Parathyroid adenoma (tissue), 2 donors: ENCODE data around the gene SLC34A2.

Source experiments
- H2AFZ ChIP-seq: fragments of 300-600 bp; sonication (generic); one replicate; pipeline ENCODE4 v1.7.0; 2017; ENCODE audit warnings: antibody characterized with exemption, mild to moderate bottlenecking
- H3K27ac ChIP-seq: fragments of 300-600 bp; sonication (generic); one replicate; pipeline ENCODE4 v1.7.0; 2017
- H3K27me3 ChIP-seq: fragments of 300-600 bp; sonication (generic); one replicate; pipeline ENCODE4 v1.7.0; 2017; ENCODE audit warnings: low read length; ENCODE audit not compliant: control insufficient read depth, insufficient read depth
- H3K36me3 ChIP-seq: fragments of 300-600 bp; sonication (generic); one replicate; pipeline ENCODE4 v1.7.0; 2017; ENCODE audit warnings: low read length; ENCODE audit not compliant: control insufficient read depth, insufficient read depth
- H3K4me1 ChIP-seq: fragments of 300-600 bp; sonication (generic); one replicate; pipeline ENCODE4 v1.7.0; 2017; ENCODE audit warnings: control low read depth
- H3K4me2 ChIP-seq: fragments of 300-600 bp; sonication (generic); one replicate; pipeline ENCODE4 v1.7.0; 2017; ENCODE audit warnings: low read length
- H3K4me3 ChIP-seq: fragments of 300-600 bp; sonication (generic); one replicate; pipeline ENCODE4 v1.7.0; 2017; ENCODE audit warnings: low read depth, low read length
- H3K79me2 ChIP-seq: fragments of 300-600 bp; sonication (generic); one replicate; pipeline ENCODE4 v1.7.0; 2017; ENCODE audit warnings: control low read depth
- H3K9ac ChIP-seq: fragments of 300-600 bp; sonication (generic); one replicate; pipeline ENCODE4 v1.7.0; 2017; ENCODE audit warnings: mild to moderate bottlenecking
- H3K9me3 ChIP-seq: fragments of 300-600 bp; sonication (generic); one replicate; pipeline ENCODE4 v1.7.0; 2017; ENCODE audit warnings: low read length; ENCODE audit not compliant: control insufficient read depth
- CTCF ChIP-seq: fragments of 300-600 bp; sonication (generic); IDR thresholded peaks from one replicate; pipeline ENCODE4 v1.7.0; 2017; ENCODE audit warnings: antibody characterized with exemption, mild to moderate bottlenecking
- donor health status: primary hyperparathyroidism.

Gene SLC34A2

GRCh38 chr4:25621027-25621930 is 34.4 kb upstream of the SLC34A2 start:
- Histone ChIP-seq H3K4me3 (no peak overlapping the region), H3K4me2 (no peak overlapping the region), H3K27me3 (no peaks in the 10 kb centered on the region), H3K4me1 (no peaks in the 10 kb centered on the region), H3K9me3 (no peaks in the 10 kb centered on the region), H3K27ac (no peak overlapping the region), H3K36me3 (no peaks in the 10 kb centered on the region), H2AFZ (no peak overlapping the region), H3K79me2 (no peaks in the 10 kb centered on the region), H3K9ac (no peak overlapping the region)
- TF ChIP-seq CTCF = no peak

GRCh38 chr4:25624616-25625015 is 31.0 kb upstream of the SLC34A2 start:
- H3K27me3 ChIP-seq = no peaks in the 10 kb centered on the region
- no peak overlapping the region for H3K4me2 ChIP-seq
- no peak overlapping the region for H3K4me3 ChIP-seq
- no peak overlapping the region for H2AFZ ChIP-seq
- no peak overlapping the region for H3K9ac ChIP-seq
- H3K36me3 ChIP-seq = no peaks in the 10 kb centered on the region
- H3K79me2 ChIP-seq = no peaks in the 10 kb centered on the region
- no peaks in the 10 kb centered on the region for H3K9me3 ChIP-seq
- no peak for TF ChIP-seq CTCF
- no peaks in the 10 kb centered on the region for H3K4me1 ChIP-seq
- no peak overlapping the region for H3K27ac ChIP-seq

- no peaks in the 10 kb centered on the region for H3K27me3 ChIP-seq
- H2AFZ ChIP-seq = no peak overlapping the region
- H3K4me3 ChIP-seq = no peak overlapping the region
- H3K4me2 ChIP-seq = no peak overlapping the region
- no peaks in the 10 kb centered on the region for H3K4me1 ChIP-seq
- H3K79me2 ChIP-seq = no peaks in the 10 kb centered on the region
- H3K27ac ChIP-seq = no peak overlapping the region
- H3K9ac ChIP-seq = no peak overlapping the region
- H3K9me3 ChIP-seq = no peaks in the 10 kb centered on the region
- H3K36me3 ChIP-seq = no peaks in the 10 kb centered on the region
- TF ChIP-seq CTCF = no peak
Measured at GRCh38 chr4:25628451-25628850, 27.2 kb upstream of the SLC34A2 start.

GRCh38 chr4:25632135-25632534 is 23.5 kb upstream of the SLC34A2 start:
- Histone ChIP-seq H3K36me3 (no peaks in the 10 kb centered on the region), H3K9me3 (no peaks in the 10 kb centered on the region), H3K27me3 (no peaks in the 10 kb centered on the region), H3K4me1 (no peaks in the 10 kb centered on the region), H3K79me2 (no peaks in the 10 kb centered on the region), H3K27ac (no peak overlapping the region), H3K4me3 (no peak overlapping the region), H3K9ac (no peak overlapping the region), H3K4me2 (no peak overlapping the region), H2AFZ (no peak overlapping the region)
- no peak for TF ChIP-seq CTCF

GRCh38 chr4:25633541-25633940 is 22.1 kb upstream of the SLC34A2 start:
- Histone ChIP-seq H3K9me3 (no peaks in the 10 kb centered on the region), H2AFZ (no peak overlapping the region), H3K9ac (no peak overlapping the region), H3K4me2 (no peak overlapping the region), H3K4me1 (no peaks in the 10 kb centered on the region), H3K4me3 (no peak overlapping the region), H3K79me2 (no peaks in the 10 kb centered on the region), H3K27ac (no peak overlapping the region), H3K36me3 (no peaks in the 10 kb centered on the region), H3K27me3 (no peaks in the 10 kb centered on the region)
- no peak for TF ChIP-seq CTCF
